ENCODE data around the gene CCDC122. TPM values are rescaled to one million over a fixed set of nuclear protein-coding genes. Genes with fewer than 3 reads are reported as not detected.

CCDC122 gene
- total and polyA plus RNA-seq, 4 donors, result 1.2 to 2.3 (median 1.7) TPM

DNA sequence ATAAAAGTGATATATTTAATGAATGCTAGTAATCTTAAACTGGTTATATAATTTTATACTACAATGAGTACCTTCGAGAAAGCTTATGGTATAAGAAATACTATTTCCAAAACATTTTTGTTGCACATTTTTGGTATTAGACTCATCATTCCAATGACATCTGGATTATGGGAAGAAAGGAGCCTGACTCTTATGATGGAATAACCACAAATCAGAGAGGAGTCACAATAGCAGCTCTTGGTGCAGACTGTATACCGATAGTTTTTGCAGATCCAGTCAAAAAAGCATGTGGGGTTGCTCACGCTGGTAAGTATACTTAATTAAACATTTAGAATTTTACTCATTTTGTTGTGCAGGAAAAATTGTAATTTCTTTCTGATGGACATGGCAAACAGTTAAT is 4.1 kb upstream of the CCDC122 start:
- H3K27me3 ChIP-seq (ENCODE audit: control insufficient read depth in 4 of 4, insufficient read depth in 4 of 4, low read length in 3 of 4), result no peaks in the 10 kb centered on the region
- no peak overlapping the region for H3K9ac ChIP-seq (ENCODE audit: low read depth in 1 of 2, low read length in 2 of 2)
- H3K9me3 ChIP-seq (ENCODE audit: control insufficient read depth in 4 of 4, low read length in 3 of 4), result no peaks in the 10 kb centered on the region
- H3K4me1 ChIP-seq (ENCODE audit: control insufficient read depth in 4 of 4, insufficient read depth in 4 of 4, low read length in 3 of 4), result peaks cover under 1 to 11% (median 3%) of the 10 kb centered on the region in 4 donors
- H3K4me3 ChIP-seq (ENCODE audit: low read depth in 1 of 3, low read length in 3 of 3), result no peak overlapping the region
- no peak overlapping the region for H3K27ac ChIP-seq (ENCODE audit: low read depth in 1 of 2, low read length in 2 of 2)
- DNase-seq (ENCODE audit: low spot score), result no peak
- WGBS, result 97% methylated on average over 3 of the region's 3 CpGs
- TF ChIP-seq HNF4A (conservative IDR thresholded peaks at IDR 0.05), result no peak
- no peak for TF ChIP-seq RXRA (IDR thresholded peaks at IDR 0.05)
- TF ChIP-seq YY1 (IDR thresholded peaks at IDR 0.05), result no peak
- no peak for TF ChIP-seq SP1 (IDR thresholded peaks at IDR 0.05)
- no peak for TF ChIP-seq TAF1 (conservative IDR thresholded peaks at IDR 0.05)
- TF ChIP-seq HNF4G (IDR thresholded peaks at IDR 0.05), result no peak
- no peak for TF ChIP-seq GABPA (IDR thresholded peaks at IDR 0.05 in 1 of 2, conservative IDR thresholded peaks at IDR 0.05 in 1 of 2)
- TF ChIP-seq JUND (IDR thresholded peaks at IDR 0.05), result no peak
- no peak for TF ChIP-seq EGR1 (IDR thresholded peaks at IDR 0.05; ENCODE audit: low read depth in 2 of 2)
- TF ChIP-seq, protein P1, sequence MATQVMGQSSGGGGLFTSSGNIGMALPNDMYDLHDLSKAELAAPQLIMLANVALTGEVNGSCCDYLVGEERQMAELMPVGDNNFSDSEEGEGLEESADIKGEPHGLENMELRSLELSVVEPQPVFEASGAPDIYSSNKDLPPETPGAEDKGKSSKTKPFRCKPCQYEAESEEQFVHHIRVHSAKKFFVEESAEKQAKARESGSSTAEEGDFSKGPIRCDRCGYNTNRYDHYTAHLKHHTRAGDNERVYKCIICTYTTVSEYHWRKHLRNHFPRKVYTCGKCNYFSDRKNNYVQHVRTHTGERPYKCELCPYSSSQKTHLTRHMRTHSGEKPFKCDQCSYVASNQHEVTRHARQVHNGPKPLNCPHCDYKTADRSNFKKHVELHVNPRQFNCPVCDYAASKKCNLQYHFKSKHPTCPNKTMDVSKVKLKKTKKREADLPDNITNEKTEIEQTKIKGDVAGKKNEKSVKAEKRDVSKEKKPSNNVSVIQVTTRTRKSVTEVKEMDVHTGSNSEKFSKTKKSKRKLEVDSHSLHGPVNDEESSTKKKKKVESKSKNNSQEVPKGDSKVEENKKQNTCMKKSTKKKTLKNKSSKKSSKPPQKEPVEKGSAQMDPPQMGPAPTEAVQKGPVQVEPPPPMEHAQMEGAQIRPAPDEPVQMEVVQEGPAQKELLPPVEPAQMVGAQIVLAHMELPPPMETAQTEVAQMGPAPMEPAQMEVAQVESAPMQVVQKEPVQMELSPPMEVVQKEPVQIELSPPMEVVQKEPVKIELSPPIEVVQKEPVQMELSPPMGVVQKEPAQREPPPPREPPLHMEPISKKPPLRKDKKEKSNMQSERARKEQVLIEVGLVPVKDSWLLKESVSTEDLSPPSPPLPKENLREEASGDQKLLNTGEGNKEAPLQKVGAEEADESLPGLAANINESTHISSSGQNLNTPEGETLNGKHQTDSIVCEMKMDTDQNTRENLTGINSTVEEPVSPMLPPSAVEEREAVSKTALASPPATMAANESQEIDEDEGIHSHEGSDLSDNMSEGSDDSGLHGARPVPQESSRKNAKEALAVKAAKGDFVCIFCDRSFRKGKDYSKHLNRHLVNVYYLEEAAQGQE (IDR thresholded peaks at IDR 0.05), result no peak
- no peak for TF ChIP-seq ATF3 (IDR thresholded peaks at IDR 0.05)
- no peak for TF ChIP-seq ZBTB33 (IDR thresholded peaks at IDR 0.05)
- TF ChIP-seq RAD21 (IDR thresholded peaks at IDR 0.05), result no peak
- TF ChIP-seq, protein P2, sequence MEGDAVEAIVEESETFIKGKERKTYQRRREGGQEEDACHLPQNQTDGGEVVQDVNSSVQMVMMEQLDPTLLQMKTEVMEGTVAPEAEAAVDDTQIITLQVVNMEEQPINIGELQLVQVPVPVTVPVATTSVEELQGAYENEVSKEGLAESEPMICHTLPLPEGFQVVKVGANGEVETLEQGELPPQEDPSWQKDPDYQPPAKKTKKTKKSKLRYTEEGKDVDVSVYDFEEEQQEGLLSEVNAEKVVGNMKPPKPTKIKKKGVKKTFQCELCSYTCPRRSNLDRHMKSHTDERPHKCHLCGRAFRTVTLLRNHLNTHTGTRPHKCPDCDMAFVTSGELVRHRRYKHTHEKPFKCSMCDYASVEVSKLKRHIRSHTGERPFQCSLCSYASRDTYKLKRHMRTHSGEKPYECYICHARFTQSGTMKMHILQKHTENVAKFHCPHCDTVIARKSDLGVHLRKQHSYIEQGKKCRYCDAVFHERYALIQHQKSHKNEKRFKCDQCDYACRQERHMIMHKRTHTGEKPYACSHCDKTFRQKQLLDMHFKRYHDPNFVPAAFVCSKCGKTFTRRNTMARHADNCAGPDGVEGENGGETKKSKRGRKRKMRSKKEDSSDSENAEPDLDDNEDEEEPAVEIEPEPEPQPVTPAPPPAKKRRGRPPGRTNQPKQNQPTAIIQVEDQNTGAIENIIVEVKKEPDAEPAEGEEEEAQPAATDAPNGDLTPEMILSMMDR (IDR thresholded peaks at IDR 0.05; ENCODE audit: low read depth, low read length, missing input control), result no peak
- no peak for TF ChIP-seq NR2F2 (IDR thresholded peaks at IDR 0.05)
- peaks cover 0 to 3% (median 0%) of the 10 kb centered on the region in 4 donors for H3K36me3 ChIP-seq (ENCODE audit: control insufficient read depth in 4 of 4, insufficient read depth in 3 of 4, low read depth in 1 of 4, low read length in 3 of 4)

GRCh38 chr13:43881580-43881979 is 2.0 kb upstream of the CCDC122 start:
- peaks cover 0 to 3% (median 0%) of the 10 kb centered on the region in 4 donors for H3K36me3 ChIP-seq (ENCODE audit: control insufficient read depth in 4 of 4, insufficient read depth in 3 of 4, low read depth in 1 of 4, low read length in 3 of 4)
- peaks cover 4 to 20% (median 8%) of the 10 kb centered on the region in 4 donors for H3K4me1 ChIP-seq (ENCODE audit: control insufficient read depth in 4 of 4, insufficient read depth in 4 of 4, low read length in 3 of 4)
- DNase-seq (ENCODE audit: low spot score), result no peak
- H3K9me3 ChIP-seq (ENCODE audit: control insufficient read depth in 4 of 4, low read length in 3 of 4), result no peaks in the 10 kb centered on the region
- no peak overlapping the region for H3K27ac ChIP-seq (ENCODE audit: low read depth in 1 of 2, low read length in 2 of 2)
- no peak overlapping the region for H3K9ac ChIP-seq (ENCODE audit: low read depth in 1 of 2, low read length in 2 of 2)
- H3K4me3 ChIP-seq (ENCODE audit: low read depth in 1 of 3, low read length in 3 of 3), result no peak overlapping the region
- no peaks in the 10 kb centered on the region for H3K27me3 ChIP-seq (ENCODE audit: control insufficient read depth in 4 of 4, insufficient read depth in 4 of 4, low read length in 3 of 4)
- TF ChIP-seq ZBTB33 (IDR thresholded peaks at IDR 0.05) (no peak), RAD21 (IDR thresholded peaks at IDR 0.05) (no peak), TAF1 (conservative IDR thresholded peaks at IDR 0.05) (no peak), HNF4G (IDR thresholded peaks at IDR 0.05) (no peak), NR2F2 (IDR thresholded peaks at IDR 0.05) (no peak), RXRA (IDR thresholded peaks at IDR 0.05) (no peak), FOXA2 (IDR thresholded peaks at IDR 0.05) (no peak), YY1 (IDR thresholded peaks at IDR 0.05) (no peak), ATF3 (IDR thresholded peaks at IDR 0.05) (no peak)
- TF ChIP-seq, protein P2 (IDR thresholded peaks at IDR 0.05; ENCODE audit: low read depth, low read length, missing input control), result no peak

All from liver (tissue), 9 donors.